Pancreas (tissue), 10 donors: ENCODE results near the gene CDKL5. TPM values are rescaled to one million over a fixed set of nuclear protein-coding genes. Genes with fewer than 3 reads are reported as not detected.

Source experiments
- ATAC-seq, 4 donors: fragments of 200-7000 bp; cut with Tn5 transposase; one replicate each; pipeline versions ENCODE4 v1.8.0 to v1.9.1; 2020; ENCODE audit warnings: mild to moderate bottlenecking in 4 of 4, moderate library complexity in 4 of 4
- DNase-seq, 6 donors: peaks; one replicate each; pipeline ENCODE4 v3.0.0-alpha.2; 2020
- FAIRE-seq: peaks from 2 replicates; lab custom pipeline; 2012; peaks lifted over from hg19 to GRCh38; lab: Jason Lieb, UNC
- H3K27ac ChIP-seq, 4 donors: fragments of 200-600 bp; sonication (generic); 1 replicate in 3 of 4; 2 replicates in 1 of 4; pipeline versions ENCODE4 v1.5.0 to v1.8.0; 2020
- H3K27me3 ChIP-seq, 4 donors: fragments of 200-600 bp; one replicate each; pipeline ENCODE4 v1.8.0; 2021
- H3K36me3 ChIP-seq, 3 donors: fragments of 200-600 bp; sonication (generic) in 1 of 3; one replicate each; pipeline versions ENCODE4 v1.5.0 to v1.8.0; 2020 to 2021
- H3K4me1 ChIP-seq, 3 donors: fragments of 200-600 bp; one replicate each; pipeline ENCODE4 v1.8.0; 2021
- H3K4me3 ChIP-seq, 4 donors: fragments of 200-600 bp; sonication (generic) in 2 of 4; one replicate each; pipeline versions ENCODE4 v1.5.0 to v1.8.0; 2020 to 2021
- H3K9me3 ChIP-seq, 4 donors: fragments of 200-600 bp; one replicate each; pipeline ENCODE4 v1.8.0; 2021
- WGBS, 2 donors: extraction: QIAGEN DNeasy Blood & Tissue Kit; methylation state at CpG; one replicate each; pipeline ENCODE4 v1.1.7; 2013; 5-methylcytosine and 5-hydroxymethylcytosine counted together
- intact Hi-C, 3 donors: fragments of 100-400 bp; cut with DNase I; formaldehyde crosslinking; loops; one replicate each; pipeline versions ENCODE4 v1.11.1 to v1.14.2; 2022
- polyA plus RNA-seq, 2 donors: library from polyadenylated mRNA; stranded (reverse); fragments of 200-250 nt; gene quantifications; one replicate each; pipeline ENCODE4 v1.2.3, GENCODE V29; 2013
- total RNA-seq, 6 donors: library from RNA; stranded (reverse); fragmentation: NEBNext Ultra II Directional in 4 of 6; extraction: Animal tissue kit (Norgen Biotek cat#: 25700) in 4 of 6; gene quantifications; one replicate each; pipeline versions ENCODE4 v1.2.1 to v1.2.4, GENCODE V29; 2021 to 2023
- TF ChIP-seq, protein P1 (sequence below), 4 donors: fragments of 200-600 bp; sonication (generic) in 3 of 4; IDR thresholded peaks; one replicate each; pipeline versions ENCODE4 v1.5.0 to v1.8.0; 2021; ENCODE audit warnings: antibody characterized with exemption in 4 of 4
- donor health status: healthy with polysubstance abuse.
- donor health status: DM: no; HTN: no; CAD: no; lungs with moderate emphysema.
- donor health status: DM: no; HTN: no; CAD: no.
- donor health status: control.
- donor health status: control.
- donor health status: Bipolar disorder and iron deficiency.
- donor health status: DM: yes; HTN: yes; CAD: no.
- donor health status: DM: no; HTN: no; CAD: no.
- donor health status: DM: no; HTN: no; CAD: no.
- donor health status: DM: yes; HTN: yes; CAD: no.

Gene CDKL5
- total and polyA plus RNA-seq, 8 donors = 0.76 to 11.5 (median 4.4) TPM

GRCh38 chrX:18449236-18449635 is 23.8 kb downstream of the CDKL5 start:
- FAIRE-seq (no peak), ATAC-seq (no peak), DNase-seq (no peak)
- Histone ChIP-seq H3K27ac (no peak overlapping the region), H3K4me1 (no peaks in the 10 kb centered on the region), H3K36me3 (no peaks in the 10 kb centered on the region), H3K27me3 (no peaks in the 10 kb centered on the region), H3K9me3 (no peaks in the 10 kb centered on the region), H3K4me3 (no peak overlapping the region)
- TF ChIP-seq, protein P1, sequence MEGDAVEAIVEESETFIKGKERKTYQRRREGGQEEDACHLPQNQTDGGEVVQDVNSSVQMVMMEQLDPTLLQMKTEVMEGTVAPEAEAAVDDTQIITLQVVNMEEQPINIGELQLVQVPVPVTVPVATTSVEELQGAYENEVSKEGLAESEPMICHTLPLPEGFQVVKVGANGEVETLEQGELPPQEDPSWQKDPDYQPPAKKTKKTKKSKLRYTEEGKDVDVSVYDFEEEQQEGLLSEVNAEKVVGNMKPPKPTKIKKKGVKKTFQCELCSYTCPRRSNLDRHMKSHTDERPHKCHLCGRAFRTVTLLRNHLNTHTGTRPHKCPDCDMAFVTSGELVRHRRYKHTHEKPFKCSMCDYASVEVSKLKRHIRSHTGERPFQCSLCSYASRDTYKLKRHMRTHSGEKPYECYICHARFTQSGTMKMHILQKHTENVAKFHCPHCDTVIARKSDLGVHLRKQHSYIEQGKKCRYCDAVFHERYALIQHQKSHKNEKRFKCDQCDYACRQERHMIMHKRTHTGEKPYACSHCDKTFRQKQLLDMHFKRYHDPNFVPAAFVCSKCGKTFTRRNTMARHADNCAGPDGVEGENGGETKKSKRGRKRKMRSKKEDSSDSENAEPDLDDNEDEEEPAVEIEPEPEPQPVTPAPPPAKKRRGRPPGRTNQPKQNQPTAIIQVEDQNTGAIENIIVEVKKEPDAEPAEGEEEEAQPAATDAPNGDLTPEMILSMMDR (IDR thresholded peaks at IDR 0.05) = no peak
- intact Hi-C loops = no loop called here
- 76 to 95% methylated on average over 4 of the region's 4 CpGs for WGBS, 2 donors

- TF ChIP-seq, protein P1 (IDR thresholded peaks at IDR 0.05) = no peak
- no peak overlapping the region for H3K4me3 ChIP-seq
- intact Hi-C loops = no loop called here
- H3K27ac ChIP-seq = no peak overlapping the region
- FAIRE-seq = no peak
- H3K9me3 ChIP-seq = no peaks in the 10 kb centered on the region
- DNase-seq = no peak
- WGBS, 2 donors = 49 to 56% methylated on average over 2 of the region's 2 CpGs
- no peaks in the 10 kb centered on the region for H3K27me3 ChIP-seq
- H3K4me1 ChIP-seq = peaks cover 0 to 6% (median 0%) of the 10 kb centered on the region in 3 donors
- no peaks in the 10 kb centered on the region for H3K36me3 ChIP-seq
- ATAC-seq = no peak
Measured at GRCh38 chrX:18455384-18455783, 30.0 kb downstream of the CDKL5 start.

DNA sequence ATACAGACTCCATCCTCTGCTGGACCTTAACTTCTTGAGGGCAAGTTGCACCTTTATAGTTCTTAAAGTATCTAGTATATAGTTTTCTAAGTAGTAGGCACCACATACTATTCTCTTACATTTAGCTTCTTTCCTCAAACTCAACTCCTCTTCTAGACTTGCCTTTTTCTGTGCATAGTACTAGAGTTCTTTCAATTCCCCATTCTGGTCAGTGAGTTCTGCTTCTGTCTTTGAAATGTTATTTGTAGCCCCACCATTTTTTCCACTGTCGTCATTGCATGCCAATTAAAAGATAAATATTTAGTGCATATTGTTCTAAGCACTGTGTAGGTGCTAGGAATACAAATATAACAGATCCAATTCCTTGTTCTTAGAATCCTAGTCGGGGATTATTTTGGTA is 31.6 kb downstream of the CDKL5 start:
- Histone ChIP-seq H3K4me3 (no peak overlapping the region), H3K9me3 (no peaks in the 10 kb centered on the region), H3K4me1 (peaks cover 0 to 6% (median 0%) of the 10 kb centered on the region in 3 donors), H3K27me3 (no peaks in the 10 kb centered on the region), H3K36me3 (no peaks in the 10 kb centered on the region), H3K27ac (no peak overlapping the region)
- DNase-seq = no peak
- intact Hi-C loops = no loop called here
- whole genome bisulfite sequencing, 2 donors = 65 to 68% methylated on average over 2 of the region's 2 CpGs
- TF ChIP-seq, protein P1 (IDR thresholded peaks at IDR 0.05) = no peak
- ATAC-seq = no peak
- no peak for FAIRE-seq

- DNase-seq = no peak
- Histone ChIP-seq H3K36me3 (no peaks in the 10 kb centered on the region), H3K27me3 (no peaks in the 10 kb centered on the region), H3K27ac (no peak overlapping the region), H3K9me3 (no peaks in the 10 kb centered on the region), H3K4me3 (no peak overlapping the region), H3K4me1 (no peaks in the 10 kb centered on the region)
- 40 to 57% methylated on average over 1 of the region's 1 CpG for WGBS, 2 donors
- TF ChIP-seq, protein P1 (IDR thresholded peaks at IDR 0.05) = no peak
- no peak for ATAC-seq
- intact Hi-C loops = no loop called here
- no peak for FAIRE-seq
Measured at GRCh38 chrX:18461431-18461830, 36.0 kb downstream of the CDKL5 start.

- FAIRE-seq = peak; percentile 26
- Histone ChIP-seq H3K4me1 (no peaks in the 10 kb centered on the region), H3K4me3 (no peak overlapping the region), H3K36me3 (no peaks in the 10 kb centered on the region), H3K27me3 (no peaks in the 10 kb centered on the region), H3K9me3 (no peaks in the 10 kb centered on the region), H3K27ac (no peak overlapping the region)
- ATAC-seq = no peak
- TF ChIP-seq, protein P1 (IDR thresholded peaks at IDR 0.05) = no peak
- intact Hi-C loops = no loop called here
- no peak for DNase-seq
Measured at GRCh38 chrX:18464499-18464898, 39.1 kb downstream of the CDKL5 start.
